Measurements from ENCODE around the gene KNDC1. TPM values are rescaled to one million over a fixed set of nuclear protein-coding genes. Genes with fewer than 3 reads are reported as not detected.

The KNDC1 gene
- total RNA-seq, 2 donors from 2014 or later, result 6.5 to 9.6 TPM

DNA sequence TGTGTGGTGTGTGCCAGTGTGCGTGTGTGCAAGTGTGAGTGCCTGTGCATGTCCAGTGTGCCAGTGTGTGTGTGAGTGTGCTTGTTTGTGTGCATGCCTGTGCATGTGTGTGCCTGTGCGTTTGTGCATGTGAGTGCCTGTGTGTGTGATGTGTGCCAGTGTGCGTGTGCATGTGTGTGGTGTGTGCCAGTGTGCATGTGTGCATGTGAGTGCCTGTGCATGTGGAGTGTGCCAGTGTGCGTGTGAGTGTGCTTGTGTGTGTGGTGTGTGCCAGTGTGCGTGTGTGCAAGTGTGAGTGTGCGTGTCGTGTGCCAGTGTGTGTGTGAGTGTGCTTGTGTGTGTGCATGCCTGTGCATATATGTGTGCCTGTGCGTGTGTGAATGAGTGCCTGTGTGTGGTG lies 38.5 kb upstream of the KNDC1 start:
- Histone ChIP-seq H3K9ac (ENCODE audit: extremely low read depth, low read length, poor library complexity, severe bottlenecking) (no peak overlapping the region), H3K4me3 (ENCODE audit: low read length) (no peak overlapping the region), H3K27ac (ENCODE audit: low read depth, low read length) (no peak overlapping the region), H3K9me3 (ENCODE audit: control insufficient read depth, low read length) (peaks cover 4% of the 10 kb centered on the region), H3K4me1 (ENCODE audit: control insufficient read depth, insufficient read depth, low read length) (no peaks in the 10 kb centered on the region), H3K27me3 (ENCODE audit: control insufficient read depth, insufficient read depth, low read length, poor library complexity, severe bottlenecking) (no peaks in the 10 kb centered on the region), H3K36me3 (ENCODE audit: control insufficient read depth, insufficient read depth, low read length) (no peaks in the 10 kb centered on the region)
- peaks cover 11% of the 10 kb centered on the region for H3K9me3 Mint-ChIP-seq
- H3K27ac Mint-ChIP-seq, result no peak overlapping the region
- no peaks in the 10 kb centered on the region for H3K36me3 Mint-ChIP-seq (ENCODE audit: low read depth)
- DNase-seq, result no peak
- no peak overlapping the region for H3K4me3 Mint-ChIP-seq
- 92 to 100% methylated on average over 2 to 8 of the region's 8 CpGs for WGBS, 2 experiments (ENCODE audit: insufficient coverage in 1 of 2, insufficient read length in 1 of 2)
- H3K4me1 Mint-ChIP-seq, result no peaks in the 10 kb centered on the region
- peaks cover 2% of the 10 kb centered on the region for H3K27me3 Mint-ChIP-seq (ENCODE audit: insufficient read depth)
- TF ChIP-seq, protein P1, sequence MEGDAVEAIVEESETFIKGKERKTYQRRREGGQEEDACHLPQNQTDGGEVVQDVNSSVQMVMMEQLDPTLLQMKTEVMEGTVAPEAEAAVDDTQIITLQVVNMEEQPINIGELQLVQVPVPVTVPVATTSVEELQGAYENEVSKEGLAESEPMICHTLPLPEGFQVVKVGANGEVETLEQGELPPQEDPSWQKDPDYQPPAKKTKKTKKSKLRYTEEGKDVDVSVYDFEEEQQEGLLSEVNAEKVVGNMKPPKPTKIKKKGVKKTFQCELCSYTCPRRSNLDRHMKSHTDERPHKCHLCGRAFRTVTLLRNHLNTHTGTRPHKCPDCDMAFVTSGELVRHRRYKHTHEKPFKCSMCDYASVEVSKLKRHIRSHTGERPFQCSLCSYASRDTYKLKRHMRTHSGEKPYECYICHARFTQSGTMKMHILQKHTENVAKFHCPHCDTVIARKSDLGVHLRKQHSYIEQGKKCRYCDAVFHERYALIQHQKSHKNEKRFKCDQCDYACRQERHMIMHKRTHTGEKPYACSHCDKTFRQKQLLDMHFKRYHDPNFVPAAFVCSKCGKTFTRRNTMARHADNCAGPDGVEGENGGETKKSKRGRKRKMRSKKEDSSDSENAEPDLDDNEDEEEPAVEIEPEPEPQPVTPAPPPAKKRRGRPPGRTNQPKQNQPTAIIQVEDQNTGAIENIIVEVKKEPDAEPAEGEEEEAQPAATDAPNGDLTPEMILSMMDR (conservative IDR thresholded peaks at IDR 0.05), result no peak

DNA sequence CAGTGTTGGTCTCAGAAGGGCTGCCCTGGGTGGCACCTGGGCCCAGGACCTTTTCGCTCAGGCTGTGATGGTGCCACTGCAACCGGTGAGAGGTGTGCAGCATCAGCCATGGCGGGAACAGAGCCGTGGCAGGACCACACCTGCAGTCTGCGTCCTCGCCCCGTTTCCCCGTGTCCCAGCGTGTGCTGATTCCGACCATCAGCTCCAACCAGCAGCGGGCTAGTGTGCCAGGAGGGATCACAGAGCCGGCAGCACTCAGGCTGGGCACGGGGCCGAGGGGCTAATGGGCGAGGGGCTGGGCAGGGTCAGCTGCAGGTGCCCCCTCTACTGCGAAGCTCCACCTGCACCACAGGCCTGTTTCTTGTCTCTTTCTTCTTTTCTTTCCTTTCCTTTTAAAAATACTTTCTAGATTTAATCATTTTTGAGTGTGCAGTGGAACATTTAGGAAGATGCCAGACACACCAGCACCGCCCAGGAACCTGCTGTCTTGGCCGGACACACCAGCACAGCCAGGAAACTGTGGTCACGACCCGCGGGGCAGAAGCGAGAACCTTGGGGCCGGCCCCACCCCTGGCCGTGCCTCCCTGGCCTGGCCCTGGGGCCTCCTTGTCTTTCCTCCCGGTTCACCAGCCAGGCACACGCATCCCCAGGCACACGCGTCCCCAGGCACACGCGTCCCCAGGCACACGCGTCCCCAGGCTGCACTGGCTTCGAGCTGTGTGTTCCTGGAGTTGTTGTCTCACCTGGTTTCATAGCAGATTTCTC lies 37.7 kb upstream of the KNDC1 start:
- Histone ChIP-seq H3K27me3 (ENCODE audit: control insufficient read depth, insufficient read depth, low read length, poor library complexity, severe bottlenecking) (no peaks in the 10 kb centered on the region), H3K4me1 (ENCODE audit: control insufficient read depth, insufficient read depth, low read length) (no peaks in the 10 kb centered on the region), H3K9me3 (ENCODE audit: control insufficient read depth, low read length) (peaks cover 4% of the 10 kb centered on the region), H3K4me3 (ENCODE audit: low read length) (no peak overlapping the region), H3K27ac (ENCODE audit: low read depth, low read length) (no peak overlapping the region), H3K36me3 (ENCODE audit: control insufficient read depth, insufficient read depth, low read length) (no peaks in the 10 kb centered on the region), H3K9ac (ENCODE audit: extremely low read depth, low read length, poor library complexity, severe bottlenecking) (no peak overlapping the region)
- no peak overlapping the region for H3K4me3 Mint-ChIP-seq
- peaks cover 2% of the 10 kb centered on the region for H3K27me3 Mint-ChIP-seq (ENCODE audit: insufficient read depth)
- H3K36me3 Mint-ChIP-seq (ENCODE audit: low read depth), result no peaks in the 10 kb centered on the region
- TF ChIP-seq, protein P1 (conservative IDR thresholded peaks at IDR 0.05), result no peak
- no peaks in the 10 kb centered on the region for H3K4me1 Mint-ChIP-seq
- DNase-seq, result no peak
- WGBS, 2 experiments (ENCODE audit: insufficient coverage in 1 of 2, insufficient read length in 1 of 2), result 89 to 91% methylated on average over 31 to 33 of the region's 33 CpGs
- no peak overlapping the region for H3K27ac Mint-ChIP-seq
- H3K9me3 Mint-ChIP-seq, result peaks cover 11% of the 10 kb centered on the region

DNA sequence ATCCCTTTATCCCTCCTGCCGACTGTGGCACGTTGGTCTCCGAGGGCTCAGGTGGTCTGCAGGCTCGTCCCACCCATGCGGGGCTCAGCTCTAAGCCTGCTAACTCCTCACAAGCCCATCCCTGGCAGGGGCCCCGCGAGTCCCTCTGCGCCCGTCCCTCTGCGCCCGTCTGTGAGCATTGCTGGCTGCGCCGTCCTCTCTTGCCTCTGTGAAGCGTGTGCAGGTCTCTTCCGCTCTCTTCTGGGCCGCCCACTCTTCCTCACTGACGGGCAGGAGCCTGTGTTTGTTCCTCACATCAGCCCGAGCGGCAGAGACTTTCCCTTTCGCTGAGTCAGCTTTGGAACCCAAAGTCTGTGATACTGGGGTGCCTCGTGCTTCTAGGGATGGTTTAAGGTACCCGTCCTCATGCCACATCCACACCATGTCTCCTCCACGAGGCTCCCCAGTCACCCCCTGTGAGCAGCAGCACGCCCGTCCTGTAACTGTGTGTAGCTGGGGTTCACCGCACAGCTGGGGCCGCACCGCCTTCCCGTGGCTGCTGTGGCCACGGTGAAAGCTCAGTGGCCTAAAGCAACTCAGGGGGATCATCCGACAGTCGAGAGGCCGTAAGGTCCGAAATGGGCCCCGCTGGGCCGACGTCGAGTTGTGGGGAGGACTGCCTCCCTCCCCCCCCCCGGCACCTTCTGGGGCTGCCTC lies 36.8 kb upstream of the KNDC1 start:
- H3K4me1 Mint-ChIP-seq, result no peaks in the 10 kb centered on the region
- H3K27ac Mint-ChIP-seq, result no peak overlapping the region
- no peaks in the 10 kb centered on the region for H3K36me3 Mint-ChIP-seq (ENCODE audit: low read depth)
- H3K4me3 Mint-ChIP-seq, result no peak overlapping the region
- H3K4me1 ChIP-seq (ENCODE audit: control insufficient read depth, insufficient read depth, low read length), result no peaks in the 10 kb centered on the region
- H3K36me3 ChIP-seq (ENCODE audit: control insufficient read depth, insufficient read depth, low read length), result no peaks in the 10 kb centered on the region
- H3K9ac ChIP-seq (ENCODE audit: extremely low read depth, low read length, poor library complexity, severe bottlenecking), result no peak overlapping the region
- TF ChIP-seq, protein P1 (conservative IDR thresholded peaks at IDR 0.05), result no peak
- peaks cover 4% of the 10 kb centered on the region for H3K9me3 ChIP-seq (ENCODE audit: control insufficient read depth, low read length)
- peaks cover 2% of the 10 kb centered on the region for H3K27me3 Mint-ChIP-seq (ENCODE audit: insufficient read depth)
- H3K4me3 ChIP-seq (ENCODE audit: low read length), result no peak overlapping the region
- 92 to 93% methylated on average over 34 to 38 of the region's 39 CpGs for whole genome bisulfite sequencing, 2 experiments (ENCODE audit: insufficient coverage in 1 of 2, insufficient read length in 1 of 2)
- H3K27ac ChIP-seq (ENCODE audit: low read depth, low read length), result no peak overlapping the region
- peaks cover 11% of the 10 kb centered on the region for H3K9me3 Mint-ChIP-seq
- peak; percentile 36 for DNase-seq
- no peaks in the 10 kb centered on the region for H3K27me3 ChIP-seq (ENCODE audit: control insufficient read depth, insufficient read depth, low read length, poor library complexity, severe bottlenecking)
